Endometrial microvascular endothelial cells (primary cell): ENCODE measurements around the gene USP20. TPM values are rescaled to one million over a fixed set of nuclear protein-coding genes. Genes with fewer than 3 reads are reported as not detected.

Source experiments
- in situ Hi-C: cut with HindIII; loops from 2 replicates; pipeline ENCODE4 v1.10.0; 2017; ENCODE audit warnings: low sequenced_read_pairs, low pct_unique_long_range_greater_than_20kb; ENCODE audit errors: inconsistent ontology term
- total RNA-seq: library from RNA; depleted of rRNA; stranded (reverse); fragments of >200 nt; gene quantifications from one replicate; pipeline ENCODE4 v1.2.3, GENCODE V29; 2015; ENCODE audit errors: inconsistent ontology term

Gene USP20
- total RNA-seq, 1 donor from 2014 or later, result 9.8 TPM

GRCh38 chr9:129868023-129868871 lies 33.0 kb downstream of the USP20 start:
- in situ Hi-C loops, result no loop called here

GRCh38 chr9:129868872-129869486 lies 33.7 kb downstream of the USP20 start:
- in situ Hi-C loops, result no loop called here

- in situ Hi-C loops, result no loop called here
These were observed 34.6 kb downstream of the USP20 start for GRCh38 chr9:129869585-129870501.

- in situ Hi-C loops, result no loop called here
These were observed 35.8 kb downstream of the USP20 start for GRCh38 chr9:129871046-129871445.

GRCh38 chr9:129873563-129874190 lies 38.4 kb downstream of the USP20 start:
- in situ Hi-C loops, result no loop called here

- in situ Hi-C loops, result no loop called here
These were observed 39.2 kb downstream of the USP20 start for GRCh38 chr9:129874261-129875101.

- in situ Hi-C loops, result no loop called here
These were observed 39.9 kb downstream of the USP20 start for GRCh38 chr9:129875181-129875611.

- in situ Hi-C loops, result no loop called here
These were observed 40.6 kb downstream of the USP20 start for GRCh38 chr9:129875687-129876395.

GRCh38 chr9:129876815-129877214 lies 41.6 kb downstream of the USP20 start:
- in situ Hi-C loops, result no loop called here

GRCh38 chr9:129878291-129878690 lies 43.0 kb downstream of the USP20 start:
- in situ Hi-C loops, result no loop called here

- in situ Hi-C loops, result no loop called here
These were observed 43.9 kb downstream of the USP20 start for GRCh38 chr9:129879103-129879699.

GRCh38 chr9:129879991-129880653 lies 44.9 kb downstream of the USP20 start:
- in situ Hi-C loops, result no loop called here

GRCh38 chr9:129880654-129881546 lies 45.6 kb downstream of the USP20 start:
- in situ Hi-C loops, result no loop called here

GRCh38 chr9:129881547-129882324 lies 46.5 kb downstream of the USP20 start:
- in situ Hi-C loops, result no loop called here
